ENCODE measurements around the gene MIR17HG.
"Not testable (repeated sequence)": the region's sequence is repeated elsewhere in the genome, so short reads cannot be mapped to it uniquely, and the experiment has no call there.

Gene MIR17HG

GRCh38 chr13:91346850-91347201, 661 bp upstream of the MIR17HG start:
- in situ Hi-C loops (cut with MboI; ENCODE audit: low sequenced_read_pairs): no loop called here

GRCh38 chr13:91347996-91348905, 764 bp downstream of the MIR17HG start:
- in situ Hi-C loops (cut with MboI; ENCODE audit: low sequenced_read_pairs): no loop called here

- in situ Hi-C loops (cut with MboI; ENCODE audit: low sequenced_read_pairs): no loop called here
Observed at GRCh38 chr13:91348906-91349435, 1.5 kb downstream of the MIR17HG start.

- in situ Hi-C loops (cut with MboI; ENCODE audit: low sequenced_read_pairs): no loop called here
Observed at GRCh38 chr13:91349992-91350911, 2.8 kb downstream of the MIR17HG start.

- in situ Hi-C loops (cut with MboI; ENCODE audit: low sequenced_read_pairs): no loop called here
Observed at GRCh38 chr13:91351123-91351522, 3.6 kb downstream of the MIR17HG start.

- in situ Hi-C loops (cut with MboI; ENCODE audit: low sequenced_read_pairs): no loop called here
Observed at GRCh38 chr13:91351980-91352379, 4.5 kb downstream of the MIR17HG start.

GRCh38 chr13:91352891-91353290, 5.4 kb downstream of the MIR17HG start:
- in situ Hi-C loops (cut with MboI; ENCODE audit: low sequenced_read_pairs): not testable (repeated sequence)

GRCh38 chr13:91353494-91353893, 6.0 kb downstream of the MIR17HG start:
- in situ Hi-C loops (cut with MboI; ENCODE audit: low sequenced_read_pairs): no loop called here

- in situ Hi-C loops (cut with MboI; ENCODE audit: low sequenced_read_pairs): no loop called here
Observed at GRCh38 chr13:91355099-91355825, 7.8 kb downstream of the MIR17HG start.

- in situ Hi-C loops (cut with MboI; ENCODE audit: low sequenced_read_pairs): no loop called here
Observed at GRCh38 chr13:91355826-91356710, 8.6 kb downstream of the MIR17HG start.

GRCh38 chr13:91356919-91357612, 9.6 kb downstream of the MIR17HG start:
- in situ Hi-C loops (cut with MboI; ENCODE audit: low sequenced_read_pairs): no loop called here

- in situ Hi-C loops (cut with MboI; ENCODE audit: low sequenced_read_pairs): no loop called here
Observed at GRCh38 chr13:91357613-91358386, 10.3 kb downstream of the MIR17HG start.

GRCh38 chr13:91358387-91358782, 10.9 kb downstream of the MIR17HG start:
- in situ Hi-C loops (cut with MboI; ENCODE audit: low sequenced_read_pairs): no loop called here

GRCh38 chr13:91359111-91359510, 11.6 kb downstream of the MIR17HG start:
- in situ Hi-C loops (cut with MboI; ENCODE audit: low sequenced_read_pairs): no loop called here

GRCh38 chr13:91359631-91360030, 12.1 kb downstream of the MIR17HG start:
- in situ Hi-C loops (cut with MboI; ENCODE audit: low sequenced_read_pairs): no loop called here

- in situ Hi-C loops (cut with MboI; ENCODE audit: low sequenced_read_pairs): no loop called here
Observed at GRCh38 chr13:91360246-91360751, 12.8 kb downstream of the MIR17HG start.

GRCh38 chr13:91361755-91362271, 14.3 kb downstream of the MIR17HG start:
- in situ Hi-C loops (cut with MboI; ENCODE audit: low sequenced_read_pairs): no loop called here

- in situ Hi-C loops (cut with MboI; ENCODE audit: low sequenced_read_pairs): no loop called here
Observed at GRCh38 chr13:91362908-91363307, 15.4 kb downstream of the MIR17HG start.
